NK-92 (cell line): Measurements from ENCODE around the gene RAPGEF2.
"Not testable (repeated sequence)": the region's sequence is repeated elsewhere in the genome, so short reads cannot be mapped to it uniquely, and the experiment has no call there.

Source experiments
- DNase-seq: peaks from one replicate; lab custom pipeline; 2025; ENCODE audit not compliant: unreplicated experiment; lab: John Stamatoyannopoulos, UW

The RAPGEF2 gene

GRCh38 chr4:159098482-159099127, 4.3 kb upstream of the RAPGEF2 start:
- no peak for DNase-seq

- no peak for DNase-seq
Observed at GRCh38 chr4:159101988-159102621, 774 bp upstream of the RAPGEF2 start.

GRCh38 chr4:159103384-159103990, 608 bp downstream of the RAPGEF2 start:
- DNase-seq, result no peak

GRCh38 chr4:159104694-159105414, 2.0 kb downstream of the RAPGEF2 start:
- no peak for DNase-seq

DNA sequence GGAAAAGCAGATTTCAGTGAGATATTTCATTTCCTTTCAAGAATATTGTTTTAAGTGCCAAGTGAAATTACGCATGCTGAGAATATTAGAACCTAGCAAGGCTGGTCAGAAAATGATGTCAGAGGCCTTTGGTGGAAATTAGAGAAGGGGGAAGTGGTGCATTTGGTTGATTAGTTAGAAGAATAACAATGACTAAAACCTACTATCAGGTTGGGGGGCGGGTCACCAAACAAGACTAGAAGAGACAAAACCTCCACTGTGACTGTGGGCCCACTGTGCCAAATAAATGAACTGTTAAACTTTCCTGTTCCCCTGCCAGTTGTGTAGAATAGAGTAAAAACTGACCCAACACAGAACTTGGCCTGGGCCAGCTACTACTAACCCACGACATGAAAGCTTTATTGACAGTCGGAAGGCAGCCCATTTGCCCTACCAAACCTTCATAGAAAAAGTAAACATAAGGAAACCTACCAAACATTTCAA, 2.9 kb downstream of the RAPGEF2 start:
- DNase-seq, result no peak

- DNase-seq, result no peak
Observed at GRCh38 chr4:159106636-159107035, 3.8 kb downstream of the RAPGEF2 start.

DNA sequence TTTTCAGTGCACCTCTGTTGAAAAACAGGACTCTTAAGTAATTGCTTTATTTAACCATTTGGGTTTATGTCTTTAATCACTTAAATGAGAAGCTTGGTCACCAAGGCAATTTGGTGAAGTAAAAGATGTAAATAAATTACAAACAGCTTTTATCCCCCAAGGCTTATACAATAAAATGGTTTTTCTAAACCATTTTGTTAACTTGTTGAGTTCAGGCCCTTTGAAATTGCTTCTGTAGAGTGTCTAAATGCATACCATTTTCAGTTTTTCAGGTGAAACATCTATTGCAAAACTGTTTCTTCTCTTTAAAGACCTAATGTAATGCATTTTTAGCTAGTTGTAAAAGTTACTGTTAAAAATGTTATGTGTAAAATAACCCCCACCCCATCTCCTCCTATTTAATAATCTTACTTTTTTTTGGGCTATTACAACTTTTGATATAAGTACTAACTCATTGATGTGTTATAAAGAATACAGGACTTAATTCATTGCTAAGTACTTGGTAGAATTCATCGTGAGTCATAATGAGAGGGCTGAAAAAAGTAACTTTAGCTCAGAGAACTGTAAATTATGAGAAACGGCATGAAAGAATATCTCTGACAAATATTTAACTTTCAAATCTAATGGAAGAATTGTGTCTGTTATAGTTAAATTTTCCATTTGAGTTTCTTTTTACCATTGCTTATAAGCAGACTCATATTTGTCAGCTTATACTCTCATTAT, 4.5 kb downstream of the RAPGEF2 start:
- no peak for DNase-seq

- DNase-seq, result no peak
Observed at GRCh38 chr4:159108124-159108523, 5.2 kb downstream of the RAPGEF2 start.

DNA sequence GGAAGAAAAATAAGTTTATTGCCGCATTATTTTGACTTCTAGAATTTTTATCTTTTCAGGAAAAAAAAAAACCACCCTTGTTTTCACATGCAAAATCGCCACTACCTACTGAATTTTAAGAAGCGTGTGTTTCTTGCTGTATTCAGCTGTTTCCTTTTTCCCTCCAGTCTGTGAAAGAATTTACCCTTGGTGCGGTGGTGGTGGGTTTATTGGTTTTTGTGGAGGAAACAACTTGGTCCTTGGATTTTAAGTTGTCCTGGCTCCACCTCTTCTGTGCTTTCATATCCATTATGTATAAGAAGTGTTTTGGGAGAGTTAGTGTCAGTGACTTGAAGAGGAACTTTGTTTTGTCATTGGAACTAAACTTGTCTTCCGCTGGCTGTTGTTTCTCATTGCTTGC, 8.1 kb downstream of the RAPGEF2 start:
- no peak for DNase-seq

DNA sequence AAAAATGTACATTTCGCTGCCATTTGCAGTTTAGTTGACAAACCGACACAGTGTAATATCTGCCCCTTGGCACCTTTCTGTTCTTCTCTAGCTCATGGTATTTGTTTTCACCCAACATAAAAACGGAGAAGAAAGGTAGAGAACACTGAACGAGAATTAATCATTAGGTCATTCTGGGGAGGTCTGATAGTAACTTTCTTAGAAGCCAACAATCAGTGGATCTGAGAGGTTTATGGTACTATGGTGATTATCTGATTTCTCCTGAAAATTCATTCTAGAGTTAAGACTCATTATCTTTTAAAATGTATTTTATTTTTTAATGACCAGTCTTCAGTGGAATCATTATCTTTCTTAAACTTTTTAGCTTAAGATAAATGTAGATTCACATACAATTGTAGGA, 8.5 kb downstream of the RAPGEF2 start:
- no peak for DNase-seq

- not testable (repeated sequence) for DNase-seq
Observed at GRCh38 chr4:159113366-159113765, 10.5 kb downstream of the RAPGEF2 start.

DNA sequence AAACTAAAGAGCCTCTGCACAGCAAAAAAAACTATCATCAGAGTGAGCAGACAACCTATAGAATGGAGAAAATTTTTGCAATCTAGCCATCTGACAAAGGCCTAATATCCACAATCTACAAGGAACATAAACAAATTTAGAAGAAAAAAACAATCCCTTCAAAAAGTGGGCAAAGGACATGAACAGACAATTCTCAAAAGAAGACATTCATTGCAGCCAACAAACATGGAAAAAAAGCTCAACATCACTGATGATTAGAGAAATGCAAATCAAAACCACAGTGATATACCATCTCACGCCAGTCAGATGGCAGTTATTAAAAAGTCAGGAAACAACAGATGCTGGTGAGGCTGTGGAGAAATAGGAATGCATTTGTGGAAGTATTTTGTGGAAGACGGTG, 13.2 kb downstream of the RAPGEF2 start:
- DNase-seq, result not testable (repeated sequence)

DNA sequence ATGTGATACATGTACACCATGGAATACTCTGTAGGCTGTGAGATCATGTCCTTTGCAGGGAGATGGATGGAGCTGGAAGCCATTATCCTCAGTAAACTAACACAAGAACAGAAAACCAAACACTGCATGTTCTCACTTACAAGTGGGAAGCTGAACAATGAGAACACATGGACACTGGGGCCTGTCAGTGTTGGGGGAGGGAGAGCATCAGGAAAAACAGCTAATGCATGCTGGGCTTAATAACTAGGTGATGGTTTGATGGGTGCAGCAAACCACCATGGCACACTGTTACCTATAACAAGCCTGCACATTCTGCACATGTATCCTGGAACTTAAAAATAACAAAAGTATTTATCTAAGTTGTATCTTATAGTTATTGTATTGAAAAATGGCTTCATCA, 13.8 kb downstream of the RAPGEF2 start:
- DNase-seq, result not testable (repeated sequence)

- DNase-seq, result no peak
Observed at GRCh38 chr4:159117564-159117963, 14.7 kb downstream of the RAPGEF2 start.

- DNase-seq, result no peak
Observed at GRCh38 chr4:159117968-159118367, 15.1 kb downstream of the RAPGEF2 start.

- DNase-seq, result no peak
Observed at GRCh38 chr4:159121371-159121770, 18.5 kb downstream of the RAPGEF2 start.

GRCh38 chr4:159126716-159127115, 23.8 kb downstream of the RAPGEF2 start:
- no peak for DNase-seq

GRCh38 chr4:159127745-159128518, 25.1 kb downstream of the RAPGEF2 start:
- no peak for DNase-seq

DNA sequence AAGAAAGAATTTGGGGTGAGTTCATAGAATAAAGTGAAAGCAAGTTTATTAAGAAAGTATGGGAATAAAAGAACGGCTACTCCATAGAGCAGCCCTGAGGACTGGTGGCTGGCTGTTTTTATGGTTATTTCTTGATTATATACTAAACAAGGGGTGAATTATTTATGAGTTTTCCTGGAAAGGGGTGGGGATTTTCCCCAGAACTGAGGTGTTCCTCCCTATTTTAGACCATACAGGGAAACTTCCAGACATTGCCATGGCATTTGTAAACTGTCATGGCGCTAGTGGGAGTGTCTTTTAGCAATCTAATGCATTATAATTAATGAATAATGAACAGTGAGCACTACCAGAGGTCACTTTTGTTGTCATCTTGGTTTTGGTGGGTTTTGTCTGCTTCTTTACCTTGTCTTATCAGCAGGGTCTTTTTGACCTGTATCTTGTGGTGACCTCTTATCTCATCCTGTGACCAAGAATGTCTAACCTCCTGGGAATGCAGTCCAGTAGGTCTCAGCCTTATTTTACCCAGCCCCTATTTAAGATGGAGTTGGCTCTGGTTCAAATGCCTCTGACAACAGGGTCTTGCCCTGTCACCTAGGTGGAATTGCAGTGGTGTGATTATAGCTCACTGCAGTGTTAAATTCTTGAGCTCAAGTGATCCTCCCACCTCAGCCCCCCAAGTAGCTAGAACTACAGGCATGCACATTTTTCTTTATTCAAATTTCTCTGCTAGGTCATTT, 27.1 kb downstream of the RAPGEF2 start:
- no peak for DNase-seq

GRCh38 chr4:159131564-159131963, 28.7 kb downstream of the RAPGEF2 start:
- no peak for DNase-seq
